C4-2B (cell line): ENCODE results near the gene AHCYL1.

Experiments used
- CTCF ChIP-seq: fragments of 450-650 bp; conservative IDR thresholded peaks from 2 replicates; pipeline ENCODE4 v1.5.1; 2017; ENCODE audit warnings: mild to moderate bottlenecking
- ZFX ChIP-seq: fragments of 450-650 bp; IDR thresholded peaks from 2 replicates; pipeline ENCODE4 v1.6.1; 2017

- TF ChIP-seq CTCF (no peak), ZFX (no peak)
These were observed 36.7 kb downstream of the AHCYL1 start for GRCh38 chr1:110021285-110021684.
